Gastrocnemius medialis (tissue), 4 donors: Measurements from ENCODE around the gene DSE. TPM values are rescaled to one million over a fixed set of nuclear protein-coding genes. Genes with fewer than 3 reads are reported as not detected.

Experiments used
- ATAC-seq, 2 donors: fragments of 150-250 bp; one replicate each; pipeline ENCODE4 v1.9.1; 2016
- DNase-seq, 2 donors: peaks; one replicate each; pipeline ENCODE4 v3.0.0-alpha.2; 2019
- H3K27ac ChIP-seq, 4 donors: fragments of 200-600 bp; sonication (generic); 1 replicate in 1 of 4; 2 replicates in 3 of 4; pipeline ENCODE4 v1.5.1; 2016 to 2018; ENCODE audit warnings: mild to moderate bottlenecking in 2 of 4, moderate library complexity in 1 of 4
- H3K27me3 ChIP-seq, 3 donors: fragments of 200-600 bp; sonication (generic) in 2 of 3; 1 replicate in 1 of 3; 2 replicates in 2 of 3; pipeline versions ENCODE4 v1.5.1 to v1.6.0; 2016 to 2019; ENCODE audit warnings: mild to moderate bottlenecking in 1 of 3, moderate library complexity in 1 of 3
- H3K36me3 ChIP-seq, 2 donors: fragments of 200-600 bp; sonication (generic) in 1 of 2; one replicate each; pipeline ENCODE4 v1.5.1; 2017 to 2018
- H3K4me1 ChIP-seq, 2 donors: fragments of 200-600 bp; sonication (generic) in 1 of 2; one replicate each; pipeline ENCODE4 v1.5.1; 2016 to 2017; ENCODE audit warnings: mild to moderate bottlenecking in 2 of 2
- H3K4me3 ChIP-seq, 4 donors: fragments of 200-600 bp; sonication (generic) in 3 of 4; 1 replicate in 1 of 4; 2 replicates in 3 of 4; pipeline ENCODE4 v1.5.1; 2016 to 2019; ENCODE audit warnings: mild to moderate bottlenecking in 2 of 4
- H3K9me3 ChIP-seq, 3 donors: fragments of 200-600 bp; sonication (generic) in 2 of 3; 1 replicate in 1 of 3; 2 replicates in 2 of 3; pipeline ENCODE4 v1.5.1; 2016 to 2019
- CTCF ChIP-seq, 5 experiments: fragments of 450-650 bp in 3 of 5; fragments of 200-600 bp in 2 of 5; sonication (generic) in 2 of 5; IDR thresholded peaks in 4 of 5; conservative IDR thresholded peaks in 1 of 5; 1 replicate in 4 of 5; 2 replicates in 1 of 5; pipeline ENCODE4 v1.5.1; 2016 to 2019; ENCODE audit warnings: antibody characterized with exemption in 5 of 5, mild to moderate bottlenecking in 3 of 5, moderate library complexity in 3 of 5
- POLR2A ChIP-seq, 2 donors: fragments of 450-650 bp; IDR thresholded peaks; one replicate each; pipeline ENCODE4 v1.6.1; 2017; ENCODE audit warnings: antibody characterized with exemption in 2 of 2, mild to moderate bottlenecking in 2 of 2, moderate library complexity in 2 of 2
- in situ Hi-C, 4 donors: fragments of 200-750 bp; cut with MboI; loops; one replicate each; pipeline versions ENCODE4 v1.15.0 to v1.8.0; 2017; ENCODE audit warnings: low sequenced_read_pairs in 4 of 4
- intact Hi-C: fragments of 100-400 bp; cut with DNase I; formaldehyde crosslinking; loops from one replicate; pipeline ENCODE4 v1.15.1; 2023; ENCODE audit warnings: low total_unique reads
- total RNA-seq, 4 donors: library from RNA; depleted of rRNA; stranded (reverse); fragments of >200 nt; gene quantifications; one replicate each; pipeline versions ENCODE4 v1.1.0 to v1.2.3, GENCODE V29; 2016

Gene DSE
- total RNA-seq, 4 donors from 2014 or later: 9.6 to 14.8 (median 11.8) TPM

GRCh38 chr6:116452531-116452930 lies 81.8 kb downstream of the DSE start:
- intact Hi-C loops: no loop called here
- TF ChIP-seq CTCF (IDR thresholded peaks at IDR 0.05 in 4 of 5, conservative IDR thresholded peaks at IDR 0.05 in 1 of 5) (no peak), POLR2A (IDR thresholded peaks at IDR 0.05) (no peak)
- Histone ChIP-seq H3K36me3 (no peaks in the 10 kb centered on the region), H3K27ac (no peak overlapping the region), H3K4me3 (no peak overlapping the region), H3K27me3 (no peaks in the 10 kb centered on the region), H3K9me3 (no peaks in the 10 kb centered on the region), H3K4me1 (no peaks in the 10 kb centered on the region)
- in situ Hi-C loops: no loop called here
- no peak for ATAC-seq
- DNase-seq: no peak

GRCh38 chr6:116456106-116456505 lies 85.4 kb downstream of the DSE start:
- Histone ChIP-seq H3K27me3 (no peaks in the 10 kb centered on the region), H3K36me3 (no peaks in the 10 kb centered on the region), H3K27ac (no peak overlapping the region), H3K9me3 (no peaks in the 10 kb centered on the region), H3K4me3 (no peak overlapping the region), H3K4me1 (no peaks in the 10 kb centered on the region)
- no peak for DNase-seq
- intact Hi-C loops: no loop called here
- in situ Hi-C loops: no loop called here
- TF ChIP-seq CTCF (IDR thresholded peaks at IDR 0.05 in 4 of 5, conservative IDR thresholded peaks at IDR 0.05 in 1 of 5) (no peak), POLR2A (IDR thresholded peaks at IDR 0.05) (no peak)
- no peak for ATAC-seq

DNA sequence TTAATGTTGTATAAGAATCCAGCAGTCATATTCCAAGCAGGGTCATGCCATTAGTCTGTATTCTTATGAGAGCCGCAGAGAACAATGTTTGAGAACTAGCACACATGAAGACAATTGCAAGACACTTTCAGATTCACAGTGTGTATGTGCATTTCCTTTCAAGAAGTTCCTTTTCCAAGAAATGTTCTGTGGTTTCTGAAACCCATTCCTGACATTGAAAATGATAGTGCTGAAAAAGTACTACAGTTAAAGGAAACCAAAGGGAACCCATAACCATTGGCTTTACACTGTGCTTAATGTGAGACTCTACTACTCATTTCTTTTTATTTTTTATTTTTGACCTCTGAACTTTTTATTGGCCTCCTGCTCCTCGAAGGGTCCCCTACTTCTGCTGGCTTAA lies 86.2 kb downstream of the DSE start:
- Histone ChIP-seq H3K27me3 (no peaks in the 10 kb centered on the region), H3K36me3 (no peaks in the 10 kb centered on the region), H3K27ac (no peak overlapping the region), H3K4me3 (no peak overlapping the region), H3K4me1 (no peaks in the 10 kb centered on the region), H3K9me3 (no peaks in the 10 kb centered on the region)
- DNase-seq (no peak), ATAC-seq (no peak)
- in situ Hi-C loops (no loop called here), intact Hi-C loops (no loop called here)
- no peak for TF ChIP-seq CTCF (IDR thresholded peaks at IDR 0.05 in 4 of 5, conservative IDR thresholded peaks at IDR 0.05 in 1 of 5)
- no peak for TF ChIP-seq POLR2A (IDR thresholded peaks at IDR 0.05)

- Histone ChIP-seq H3K9me3 (no peaks in the 10 kb centered on the region), H3K4me1 (no peaks in the 10 kb centered on the region), H3K36me3 (no peaks in the 10 kb centered on the region), H3K4me3 (no peak overlapping the region), H3K27me3 (no peaks in the 10 kb centered on the region), H3K27ac (no peak overlapping the region)
- DNase-seq: no peak
- no peak for ATAC-seq
- TF ChIP-seq POLR2A (IDR thresholded peaks at IDR 0.05) (no peak), CTCF (IDR thresholded peaks at IDR 0.05 in 4 of 5, conservative IDR thresholded peaks at IDR 0.05 in 1 of 5) (no peak)
- in situ Hi-C loops (no loop called here), intact Hi-C loops (no loop called here)
Observed at GRCh38 chr6:116458264-116458663, 87.5 kb downstream of the DSE start.

- in situ Hi-C loops: no loop called here
- Histone ChIP-seq H3K27me3 (no peaks in the 10 kb centered on the region), H3K36me3 (no peaks in the 10 kb centered on the region), H3K27ac (no peak overlapping the region), H3K4me3 (no peak overlapping the region), H3K4me1 (no peaks in the 10 kb centered on the region), H3K9me3 (no peaks in the 10 kb centered on the region)
- no peak for TF ChIP-seq CTCF (IDR thresholded peaks at IDR 0.05 in 4 of 5, conservative IDR thresholded peaks at IDR 0.05 in 1 of 5)
- TF ChIP-seq POLR2A (IDR thresholded peaks at IDR 0.05): no peak
- intact Hi-C loops: no loop called here
- DNase-seq (no peak), ATAC-seq (no peak)
Observed at GRCh38 chr6:116459927-116460326, 89.2 kb downstream of the DSE start.
